Measurements from ENCODE around the gene MFAP2. TPM values are rescaled to one million over a fixed set of nuclear protein-coding genes. Genes with fewer than 3 reads are reported as not detected.

Gene MFAP2
- total RNA-seq, 4 donors from 2014 or later, result 5.4 to 21.7 (median 10.2) TPM

DNA sequence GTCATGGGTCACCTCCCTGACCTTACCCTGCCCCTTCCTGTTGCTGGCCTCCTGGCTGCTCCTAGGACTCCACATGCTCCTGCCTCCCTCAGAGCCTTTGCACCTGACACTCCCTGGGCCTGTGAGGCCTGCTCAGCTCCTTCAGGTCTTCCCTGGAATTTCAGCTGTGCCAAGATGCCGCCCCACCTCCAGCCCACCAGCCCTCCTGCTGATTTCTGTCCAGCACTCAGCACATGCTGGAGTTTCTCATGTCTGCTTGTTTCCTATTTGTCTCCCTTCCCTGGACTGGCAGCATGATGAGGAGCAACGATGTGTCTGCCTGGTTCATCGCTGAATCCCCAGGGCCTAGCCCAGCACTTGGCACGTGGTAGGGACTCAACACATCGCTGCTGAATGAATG lies 3.0 kb downstream of the MFAP2 start:
- intact Hi-C loops (cut with DNase I), result no loop called here
- no peak overlapping the region for H3K4me3 ChIP-seq
- 90% methylated on average over 5 of the region's 5 CpGs for WGBS
- H3K9me3 ChIP-seq, result no peaks in the 10 kb centered on the region
- H3K27me3 ChIP-seq, result peaks cover 0 to 27% (median 6%) of the 10 kb centered on the region in 4 donors
- H3K27ac ChIP-seq (replicated peaks in 1 of 4), result no peak overlapping the region
- H3K4me1 ChIP-seq, result peaks cover 14 to 42% (median 34%) of the 10 kb centered on the region in 4 donors
- TF ChIP-seq POLR2A (IDR thresholded peaks at IDR 0.05; ENCODE audit: low read depth) (no peak), EP300 (IDR thresholded peaks at IDR 0.05) (no peak), POLR2AphosphoS5 (IDR thresholded peaks at IDR 0.05) (no peak)
- TF ChIP-seq, protein P1, sequence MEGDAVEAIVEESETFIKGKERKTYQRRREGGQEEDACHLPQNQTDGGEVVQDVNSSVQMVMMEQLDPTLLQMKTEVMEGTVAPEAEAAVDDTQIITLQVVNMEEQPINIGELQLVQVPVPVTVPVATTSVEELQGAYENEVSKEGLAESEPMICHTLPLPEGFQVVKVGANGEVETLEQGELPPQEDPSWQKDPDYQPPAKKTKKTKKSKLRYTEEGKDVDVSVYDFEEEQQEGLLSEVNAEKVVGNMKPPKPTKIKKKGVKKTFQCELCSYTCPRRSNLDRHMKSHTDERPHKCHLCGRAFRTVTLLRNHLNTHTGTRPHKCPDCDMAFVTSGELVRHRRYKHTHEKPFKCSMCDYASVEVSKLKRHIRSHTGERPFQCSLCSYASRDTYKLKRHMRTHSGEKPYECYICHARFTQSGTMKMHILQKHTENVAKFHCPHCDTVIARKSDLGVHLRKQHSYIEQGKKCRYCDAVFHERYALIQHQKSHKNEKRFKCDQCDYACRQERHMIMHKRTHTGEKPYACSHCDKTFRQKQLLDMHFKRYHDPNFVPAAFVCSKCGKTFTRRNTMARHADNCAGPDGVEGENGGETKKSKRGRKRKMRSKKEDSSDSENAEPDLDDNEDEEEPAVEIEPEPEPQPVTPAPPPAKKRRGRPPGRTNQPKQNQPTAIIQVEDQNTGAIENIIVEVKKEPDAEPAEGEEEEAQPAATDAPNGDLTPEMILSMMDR (IDR thresholded peaks at IDR 0.05), result no peak
- no peak for DNase-seq (ENCODE audit: extremely low spot score)
- no peaks in the 10 kb centered on the region for H3K36me3 ChIP-seq

DNA sequence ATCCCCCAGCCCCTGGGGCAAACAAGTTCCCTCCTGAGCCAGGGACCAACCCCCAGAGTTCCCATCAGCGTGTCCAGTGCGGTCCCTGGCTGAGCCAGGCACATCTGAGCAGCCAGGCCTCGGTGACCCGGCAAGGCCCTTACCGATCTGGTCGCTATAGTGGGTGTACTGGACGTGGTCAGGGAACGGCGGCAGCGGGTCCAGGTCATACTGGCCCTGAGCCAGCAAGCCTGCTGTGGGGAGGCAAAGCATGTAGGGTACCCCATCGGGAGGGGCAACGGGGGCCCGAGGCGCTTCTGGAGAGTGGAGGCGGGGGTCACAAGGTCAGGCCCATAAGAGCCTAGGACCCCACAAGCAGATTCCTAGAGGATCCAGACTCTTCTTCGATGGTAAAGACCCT lies 3.5 kb downstream of the MFAP2 start:
- Histone ChIP-seq H3K27me3 (peaks cover 0 to 27% (median 6%) of the 10 kb centered on the region in 4 donors), H3K27ac (replicated peaks in 1 of 4) (no peak overlapping the region), H3K9me3 (no peaks in the 10 kb centered on the region), H3K4me1 (peaks cover 14 to 46% (median 36%) of the 10 kb centered on the region in 4 donors), H3K36me3 (no peaks in the 10 kb centered on the region), H3K4me3 (no peak overlapping the region)
- intact Hi-C loops (cut with DNase I), result no loop called here
- no peak for TF ChIP-seq POLR2AphosphoS5 (IDR thresholded peaks at IDR 0.05)
- no peak for TF ChIP-seq POLR2A (IDR thresholded peaks at IDR 0.05; ENCODE audit: low read depth)
- TF ChIP-seq, protein P1 (IDR thresholded peaks at IDR 0.05), result no peak
- TF ChIP-seq EP300 (IDR thresholded peaks at IDR 0.05), result no peak
- DNase-seq (ENCODE audit: extremely low spot score), result no peak
- WGBS, result 84% methylated on average over 14 of the region's 16 CpGs

DNA sequence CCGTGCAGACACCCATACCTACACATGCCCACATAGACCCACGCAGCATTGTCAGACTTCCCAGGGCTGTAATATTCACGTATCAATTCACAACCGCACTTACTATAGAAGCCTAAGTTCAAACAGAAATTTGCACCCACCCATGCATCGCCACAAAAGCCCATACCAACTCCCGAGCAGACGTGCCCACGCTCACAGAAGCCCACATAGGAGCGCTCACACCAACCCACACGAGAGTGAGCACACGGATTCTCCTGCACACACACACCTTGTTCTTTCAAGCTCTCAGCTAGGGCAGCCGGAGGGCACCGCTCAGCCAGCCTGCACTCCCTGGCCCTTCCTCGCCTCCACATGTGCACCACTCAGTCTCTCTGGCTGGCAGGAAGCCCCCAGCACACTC lies 4.6 kb downstream of the MFAP2 start:
- no peak for DNase-seq (ENCODE audit: extremely low spot score)
- peaks cover 0 to 20% (median 6%) of the 10 kb centered on the region in 4 donors for H3K27me3 ChIP-seq
- H3K27ac ChIP-seq (replicated peaks in 1 of 4), result no peak overlapping the region
- intact Hi-C loops (cut with DNase I), result no loop called here
- H3K36me3 ChIP-seq, result peaks cover 0 to 8% (median under 1%) of the 10 kb centered on the region in 4 donors
- no peaks in the 10 kb centered on the region for H3K9me3 ChIP-seq
- no peak for TF ChIP-seq EP300 (IDR thresholded peaks at IDR 0.05)
- no peak for TF ChIP-seq POLR2AphosphoS5 (IDR thresholded peaks at IDR 0.05)
- no peak for TF ChIP-seq POLR2A (IDR thresholded peaks at IDR 0.05; ENCODE audit: low read depth)
- TF ChIP-seq, protein P1 (IDR thresholded peaks at IDR 0.05), result no peak
- H3K4me3 ChIP-seq, result no peak overlapping the region
- peaks cover 14 to 46% (median 39%) of the 10 kb centered on the region in 4 donors for H3K4me1 ChIP-seq
- 82% methylated on average over 13 of the region's 14 CpGs for WGBS

DNA sequence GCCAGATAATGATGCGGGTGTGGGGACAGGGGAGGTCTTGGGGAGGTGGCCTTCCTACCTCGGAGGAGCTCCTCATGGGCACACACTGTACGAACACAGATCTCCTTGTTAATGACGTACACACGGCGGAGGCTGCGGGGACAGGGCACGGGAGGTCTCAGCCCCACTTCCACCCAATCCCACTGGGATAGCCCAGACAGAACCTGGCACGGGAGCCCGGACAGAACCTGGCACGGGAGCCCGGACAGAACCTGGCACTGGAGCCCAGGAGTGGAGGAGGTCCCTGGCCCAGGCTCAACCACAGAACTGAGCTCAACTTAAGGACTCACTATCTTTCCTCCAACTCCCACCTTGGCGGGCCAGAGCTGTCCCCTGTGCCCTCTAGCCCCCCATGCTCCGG lies 5.2 kb downstream of the MFAP2 start:
- intact Hi-C loops (cut with DNase I), result no loop called here
- TF ChIP-seq, protein P1 (IDR thresholded peaks at IDR 0.05), result no peak
- no peak for TF ChIP-seq EP300 (IDR thresholded peaks at IDR 0.05)
- TF ChIP-seq POLR2A (IDR thresholded peaks at IDR 0.05; ENCODE audit: low read depth), result no peak
- TF ChIP-seq POLR2AphosphoS5 (IDR thresholded peaks at IDR 0.05), result no peak
- no peaks in the 10 kb centered on the region for H3K9me3 ChIP-seq
- H3K4me1 ChIP-seq, result peaks cover 13 to 40% (median 33%) of the 10 kb centered on the region in 4 donors
- no peak overlapping the region for H3K4me3 ChIP-seq
- no peak overlapping the region for H3K27ac ChIP-seq (replicated peaks in 1 of 4)
- peaks cover 0 to 14% (median 5%) of the 10 kb centered on the region in 4 donors for H3K36me3 ChIP-seq
- peaks cover 0 to 14% (median 4%) of the 10 kb centered on the region in 4 donors for H3K27me3 ChIP-seq
- DNase-seq (ENCODE audit: extremely low spot score), result no peak
- 75% methylated on average over 2 of the region's 14 CpGs for WGBS

DNA sequence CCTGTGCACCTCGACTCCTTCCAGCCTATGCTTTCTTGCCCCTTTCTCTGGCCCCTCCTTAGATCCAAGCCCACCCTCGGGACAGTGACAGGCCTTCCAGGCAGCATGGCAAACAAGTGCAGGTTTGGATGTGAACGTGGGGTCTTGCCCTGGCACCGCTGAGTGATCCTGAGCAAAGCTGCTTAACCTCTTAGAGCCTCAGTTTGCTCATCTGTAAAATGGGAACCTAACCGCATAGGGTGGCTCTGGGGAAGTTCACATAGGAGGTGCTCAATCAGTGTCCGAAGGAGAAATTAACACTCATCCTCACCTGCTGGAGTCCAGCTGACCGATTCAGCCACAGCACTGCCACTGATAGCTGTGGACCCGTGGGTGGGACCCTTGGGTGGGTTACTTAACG lies 7.2 kb downstream of the MFAP2 start:
- TF ChIP-seq EP300 (IDR thresholded peaks at IDR 0.05), result no peak
- TF ChIP-seq POLR2AphosphoS5 (IDR thresholded peaks at IDR 0.05), result no peak
- TF ChIP-seq, protein P1 (IDR thresholded peaks at IDR 0.05), result no peak
- no peak for TF ChIP-seq POLR2A (IDR thresholded peaks at IDR 0.05; ENCODE audit: low read depth)
- peaks cover 0 to 30% (median 15%) of the 10 kb centered on the region in 4 donors for H3K36me3 ChIP-seq
- H3K4me1 ChIP-seq, result peaks cover 0 to 20% (median 13%) of the 10 kb centered on the region in 4 donors
- no peak overlapping the region for H3K27ac ChIP-seq (replicated peaks in 1 of 4)
- intact Hi-C loops (cut with DNase I), result no loop called here
- no peak overlapping the region for H3K4me3 ChIP-seq
- 87% methylated on average over 7 of the region's 9 CpGs for WGBS
- DNase-seq (ENCODE audit: extremely low spot score), result no peak
- H3K27me3 ChIP-seq, result no peaks in the 10 kb centered on the region
- H3K9me3 ChIP-seq, result no peaks in the 10 kb centered on the region
